Erythroblast (primary cell): Measurements from ENCODE around the gene INF2.

ENCODE experiments used
- GATA1 ChIP-seq: IDR thresholded peaks from 2 replicates; pipeline ENCODE4 v1.6.1; 2011; ENCODE audit warnings: low read depth, mild to moderate bottlenecking, control low read depth, low read length, moderate library complexity
- POLR2A ChIP-seq: IDR thresholded peaks from 2 replicates; pipeline ENCODE4 v1.6.1; 2011; ENCODE audit warnings: mild to moderate bottlenecking, low read length

- no peak for TF ChIP-seq POLR2A
- TF ChIP-seq GATA1, result no peak
Measured at GRCh38 chr14:104704252-104704651, 14.8 kb downstream of the INF2 start.
